Activated naive CD4-positive, alpha-beta T cell treated with anti-CD3 and anti-CD28 coated beads, Interleukin-2, amount 50 U/mL, for 24 hours (primary cell): ENCODE data around the gene CPSF4.

Experiments used
- H3K27ac Mint-ChIP-seq: one replicate; pipeline ENCODE4 v1.8.0; 2021; ENCODE audit warnings: mild to moderate bottlenecking, mixed read lengths
- H3K27me3 Mint-ChIP-seq: one replicate; pipeline ENCODE4 v1.8.0; 2021; ENCODE audit warnings: mixed read lengths
- H3K36me3 Mint-ChIP-seq: one replicate; pipeline ENCODE4 v1.8.0; 2021; ENCODE audit warnings: mixed read lengths
- H3K4me1 Mint-ChIP-seq: one replicate; pipeline ENCODE4 v1.8.0; 2021; ENCODE audit warnings: mixed read lengths
- H3K4me3 Mint-ChIP-seq: one replicate; pipeline ENCODE4 v1.8.0; 2021; ENCODE audit warnings: mild to moderate bottlenecking, mixed read lengths
- H3K9me3 Mint-ChIP-seq: one replicate; pipeline ENCODE4 v1.8.0; 2021; ENCODE audit warnings: mixed read lengths

Gene CPSF4

GRCh38 chr7:99438573-99439480 lies at the start of gene CPSF4, which contains the start of gene PTCD1:
CPSF4 (plus strand) TSS chr7:99438943; CDS start chr7:99439083, 140 bp downstream.
PTCD1 (minus strand) TSS chr7:99438798; CDS start chr7:99435242, 3,556 bp downstream.
- H3K27me3 Mint-ChIP-seq = no peaks in the 10 kb centered on the region
- peaks cover 8% of the 10 kb centered on the region for H3K36me3 Mint-ChIP-seq
- H3K27ac Mint-ChIP-seq = peak within 1 kb of the TSS; percentile 97
- H3K4me1 Mint-ChIP-seq = peaks cover 31% of the 10 kb centered on the region
- H3K4me3 Mint-ChIP-seq = peak within 1 kb of the TSS; percentile 98
- no peaks in the 10 kb centered on the region for H3K9me3 Mint-ChIP-seq

GRCh38 chr7:99389772-99390171 lies 49.0 kb upstream of the CPSF4 start:
- H3K27ac Mint-ChIP-seq = no peak overlapping the region
- no peaks in the 10 kb centered on the region for H3K27me3 Mint-ChIP-seq
- no peak overlapping the region for H3K4me3 Mint-ChIP-seq
- no peaks in the 10 kb centered on the region for H3K36me3 Mint-ChIP-seq
- H3K4me1 Mint-ChIP-seq = peaks cover 19% of the 10 kb centered on the region
- H3K9me3 Mint-ChIP-seq = no peaks in the 10 kb centered on the region

- no peaks in the 10 kb centered on the region for H3K9me3 Mint-ChIP-seq
- H3K27me3 Mint-ChIP-seq = no peaks in the 10 kb centered on the region
- no peaks in the 10 kb centered on the region for H3K36me3 Mint-ChIP-seq
- peak overlapping the region; percentile 46 for H3K27ac Mint-ChIP-seq
- no peak overlapping the region for H3K4me3 Mint-ChIP-seq
- H3K4me1 Mint-ChIP-seq = peaks cover 19% of the 10 kb centered on the region
Observed at GRCh38 chr7:99390941-99391602, 47.7 kb upstream of the CPSF4 start.

GRCh38 chr7:99392046-99392445 lies 46.7 kb upstream of the CPSF4 start:
- H3K36me3 Mint-ChIP-seq = peaks cover 2% of the 10 kb centered on the region
- peak overlapping the region; percentile 52 for H3K4me3 Mint-ChIP-seq
- peaks cover 19% of the 10 kb centered on the region for H3K4me1 Mint-ChIP-seq
- H3K27ac Mint-ChIP-seq = no peak overlapping the region
- no peaks in the 10 kb centered on the region for H3K9me3 Mint-ChIP-seq
- no peaks in the 10 kb centered on the region for H3K27me3 Mint-ChIP-seq

- peaks cover 3% of the 10 kb centered on the region for H3K36me3 Mint-ChIP-seq
- H3K27ac Mint-ChIP-seq = peak overlapping the region; percentile 55
- H3K27me3 Mint-ChIP-seq = no peaks in the 10 kb centered on the region
- peaks cover 21% of the 10 kb centered on the region for H3K4me1 Mint-ChIP-seq
- H3K9me3 Mint-ChIP-seq = no peaks in the 10 kb centered on the region
- H3K4me3 Mint-ChIP-seq = peak overlapping the region; percentile 81
Observed at GRCh38 chr7:99392659-99393354, 45.9 kb upstream of the CPSF4 start.

GRCh38 chr7:99393355-99394187 lies 45.2 kb upstream of the CPSF4 start:
- peaks cover 24% of the 10 kb centered on the region for H3K4me1 Mint-ChIP-seq
- peaks cover 6% of the 10 kb centered on the region for H3K36me3 Mint-ChIP-seq
- peak overlapping the region; percentile 35 for H3K27ac Mint-ChIP-seq
- peak overlapping the region; percentile 81 for H3K4me3 Mint-ChIP-seq
- no peaks in the 10 kb centered on the region for H3K27me3 Mint-ChIP-seq
- no peaks in the 10 kb centered on the region for H3K9me3 Mint-ChIP-seq

- H3K36me3 Mint-ChIP-seq = peaks cover 9% of the 10 kb centered on the region
- H3K9me3 Mint-ChIP-seq = no peaks in the 10 kb centered on the region
- H3K4me1 Mint-ChIP-seq = peaks cover 24% of the 10 kb centered on the region
- H3K27me3 Mint-ChIP-seq = no peaks in the 10 kb centered on the region
- peak overlapping the region; percentile 23 for H3K27ac Mint-ChIP-seq
- no peak overlapping the region for H3K4me3 Mint-ChIP-seq
Observed at GRCh38 chr7:99394188-99394502, 44.6 kb upstream of the CPSF4 start.

- no peak overlapping the region for H3K4me3 Mint-ChIP-seq
- H3K4me1 Mint-ChIP-seq = peaks cover 24% of the 10 kb centered on the region
- peak overlapping the region; percentile 17 for H3K27ac Mint-ChIP-seq
- H3K9me3 Mint-ChIP-seq = no peaks in the 10 kb centered on the region
- no peaks in the 10 kb centered on the region for H3K27me3 Mint-ChIP-seq
- H3K36me3 Mint-ChIP-seq = peaks cover 12% of the 10 kb centered on the region
Observed at GRCh38 chr7:99395616-99396327, 43.0 kb upstream of the CPSF4 start.

- Mint-ChIP-seq H3K36me3 (peaks cover 16% of the 10 kb centered on the region), H3K4me1 (peaks cover 24% of the 10 kb centered on the region), H3K9me3 (no peaks in the 10 kb centered on the region), H3K4me3 (no peak overlapping the region), H3K27ac (peak overlapping the region; percentile 23), H3K27me3 (no peaks in the 10 kb centered on the region)
Observed at GRCh38 chr7:99396418-99397296, 42.1 kb upstream of the CPSF4 start.

GRCh38 chr7:99397297-99397983 lies 41.3 kb upstream of the CPSF4 start:
- Mint-ChIP-seq H3K36me3 (peaks cover 16% of the 10 kb centered on the region), H3K4me1 (peaks cover 20% of the 10 kb centered on the region), H3K4me3 (no peak overlapping the region), H3K9me3 (no peaks in the 10 kb centered on the region), H3K27ac (peak overlapping the region; percentile 90), H3K27me3 (no peaks in the 10 kb centered on the region)

- Mint-ChIP-seq H3K27me3 (no peaks in the 10 kb centered on the region), H3K9me3 (no peaks in the 10 kb centered on the region), H3K36me3 (peaks cover 26% of the 10 kb centered on the region), H3K4me1 (peaks cover 21% of the 10 kb centered on the region), H3K4me3 (no peak overlapping the region), H3K27ac (peak overlapping the region; percentile 90)
Observed at GRCh38 chr7:99398891-99399445, 39.8 kb upstream of the CPSF4 start.

GRCh38 chr7:99399597-99399996 lies 39.1 kb upstream of the CPSF4 start:
- no peak overlapping the region for H3K27ac Mint-ChIP-seq
- H3K36me3 Mint-ChIP-seq = peaks cover 29% of the 10 kb centered on the region
- no peak overlapping the region for H3K4me3 Mint-ChIP-seq
- no peaks in the 10 kb centered on the region for H3K27me3 Mint-ChIP-seq
- H3K9me3 Mint-ChIP-seq = no peaks in the 10 kb centered on the region
- H3K4me1 Mint-ChIP-seq = peaks cover 23% of the 10 kb centered on the region

- Mint-ChIP-seq H3K4me3 (no peak overlapping the region), H3K27ac (peak overlapping the region; percentile 44)
Observed at GRCh38 chr7:99402854-99403253, 35.9 kb upstream of the CPSF4 start.

More at GRCh38 chr7:99402854-99403253, 35.9 kb upstream of the CPSF4 start:
- no peaks in the 10 kb centered on the region for H3K9me3 Mint-ChIP-seq
- H3K27me3 Mint-ChIP-seq = no peaks in the 10 kb centered on the region
- peaks cover 36% of the 10 kb centered on the region for H3K4me1 Mint-ChIP-seq
- H3K36me3 Mint-ChIP-seq = peaks cover 25% of the 10 kb centered on the region
